ENCODE data around the gene ACOX1.

ACOX1 gene

GRCh38 chr17:76003915-76004314 is 24.9 kb upstream of the ACOX1 start:
- in situ Hi-C loops (cut with HindIII; ENCODE audit: low sequenced_read_pairs), result no loop called here
- no peak overlapping the region for H3K4me3 ChIP-seq (ENCODE audit: low read depth, low read length)
- no peak for DNase-seq (ENCODE audit: low read depth)
- no peak for TF ChIP-seq CTCF (IDR thresholded peaks at IDR 0.05; ENCODE audit: low read depth, low read length, missing control alignments)

DNA sequence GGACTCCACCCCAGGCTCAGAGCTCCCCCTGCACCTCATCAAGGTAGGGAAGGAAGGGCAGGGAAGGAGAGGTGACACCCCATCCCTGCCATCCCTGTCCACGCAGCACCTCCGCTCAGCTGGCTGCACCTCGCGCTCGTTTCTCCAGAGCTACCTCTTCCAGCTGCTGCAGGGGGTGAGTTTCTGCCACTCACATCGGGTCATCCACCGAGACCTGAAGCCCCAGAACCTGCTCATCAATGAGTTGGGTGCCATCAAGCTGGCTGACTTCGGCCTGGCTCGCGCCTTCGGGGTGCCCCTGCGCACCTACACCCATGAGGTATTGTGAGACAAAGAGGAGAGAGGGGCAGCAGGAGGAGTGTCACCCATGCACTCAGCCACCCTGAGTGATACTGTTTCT is 23.1 kb upstream of the ACOX1 start:
- DNase-seq (ENCODE audit: low read depth), result no peak
- H3K4me3 ChIP-seq (ENCODE audit: low read depth, low read length), result no peak overlapping the region
- in situ Hi-C loops (cut with HindIII; ENCODE audit: low sequenced_read_pairs), result no loop called here
- no peak for TF ChIP-seq CTCF (IDR thresholded peaks at IDR 0.05; ENCODE audit: low read depth, low read length, missing control alignments)

DNA sequence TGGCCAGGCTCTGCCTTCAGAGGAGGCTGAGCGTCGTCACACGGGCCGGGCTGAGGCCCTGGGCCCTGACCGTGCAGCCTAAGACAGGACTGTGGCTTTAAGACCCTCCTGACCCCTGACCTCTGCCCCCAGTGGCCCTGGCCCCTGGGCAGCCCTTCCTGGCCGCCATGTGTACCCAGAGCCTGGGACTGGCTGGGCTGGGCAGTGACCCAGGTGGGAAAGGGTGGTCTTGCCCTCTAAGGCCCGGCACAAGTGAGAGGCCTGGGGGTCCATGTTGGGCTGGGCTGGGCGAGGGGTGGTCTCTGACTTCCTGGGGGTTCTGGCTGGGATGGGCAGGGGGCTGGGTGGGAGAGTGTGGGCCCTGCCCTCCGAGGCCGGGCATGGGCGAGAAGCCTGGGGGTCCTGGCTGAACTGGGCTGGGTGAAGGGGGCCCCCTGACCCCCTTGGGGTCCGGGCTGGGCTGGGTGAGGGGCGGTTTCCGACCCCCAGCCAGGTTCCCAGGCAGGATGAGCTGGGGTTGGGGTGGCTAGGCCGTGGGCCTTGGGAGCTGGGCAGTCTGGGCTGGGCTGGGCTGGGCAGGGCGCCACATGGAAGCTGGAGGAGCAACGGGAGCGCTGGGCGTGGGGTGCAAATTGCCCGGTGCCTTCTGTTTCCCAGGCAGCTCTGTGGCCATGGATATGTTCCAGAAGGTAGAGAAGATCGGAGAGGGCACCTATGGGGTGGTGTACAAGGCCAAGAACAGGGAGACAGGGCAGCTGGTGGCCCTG is 22.0 kb upstream of the ACOX1 start, which contains the start of gene CDK3:
Gene CDK3 (plus strand): TSS at position 101 of the 767 bp plus-strand sequence. CDS start 571 bp downstream, at position 672.
- in situ Hi-C loops (cut with HindIII; ENCODE audit: low sequenced_read_pairs), result no loop called here
- H3K4me3 ChIP-seq (ENCODE audit: low read depth, low read length), result no peak within 1 kb of the TSS
- TF ChIP-seq CTCF (IDR thresholded peaks at IDR 0.05; ENCODE audit: low read depth, low read length, missing control alignments), result no peak
- no peak for DNase-seq (ENCODE audit: low read depth)

DNA sequence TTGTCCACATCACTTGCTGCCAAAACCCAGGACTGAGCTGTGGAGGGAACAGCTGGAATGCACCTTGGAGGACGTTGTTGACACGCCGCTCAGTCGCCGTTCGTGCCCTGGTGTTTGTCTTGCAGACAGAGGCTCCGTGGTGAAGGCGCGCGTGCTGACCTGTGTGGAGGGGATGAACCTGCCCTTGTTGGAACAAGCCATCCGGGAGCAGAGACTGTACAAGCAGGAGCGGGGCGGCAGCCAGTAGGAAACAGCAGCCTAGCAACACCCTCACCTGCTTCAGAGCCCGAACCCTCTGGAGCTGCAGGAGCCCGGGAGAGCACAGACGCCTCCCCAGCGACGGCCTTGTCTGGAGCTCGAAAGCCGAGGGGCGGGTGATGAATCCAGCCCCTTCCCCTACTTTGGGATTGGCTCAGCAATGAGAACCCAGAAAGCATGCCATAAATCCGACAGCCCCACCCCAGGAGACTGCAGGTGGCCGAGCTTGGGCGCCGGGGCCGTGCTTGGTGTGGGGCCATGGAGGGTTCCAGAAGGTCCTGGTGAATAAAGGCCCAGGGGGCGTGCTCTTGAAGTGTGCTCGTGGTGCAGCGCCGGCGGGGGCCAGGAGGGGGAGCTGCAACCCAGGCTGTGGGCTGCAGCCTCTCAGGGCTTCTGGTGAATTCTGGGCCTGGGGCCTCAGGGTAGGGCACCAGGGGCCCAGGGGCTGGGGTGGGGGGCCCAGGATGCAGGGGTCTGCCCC is 21.2 kb upstream of the ACOX1 start:
- no peak overlapping the region for H3K4me3 ChIP-seq (ENCODE audit: low read depth, low read length)
- DNase-seq (ENCODE audit: low read depth), result no peak
- peak; percentile 73 for TF ChIP-seq CTCF (IDR thresholded peaks at IDR 0.05; ENCODE audit: low read depth, low read length, missing control alignments)
- in situ Hi-C loops (cut with HindIII; ENCODE audit: low sequenced_read_pairs), result no loop called here

DNA sequence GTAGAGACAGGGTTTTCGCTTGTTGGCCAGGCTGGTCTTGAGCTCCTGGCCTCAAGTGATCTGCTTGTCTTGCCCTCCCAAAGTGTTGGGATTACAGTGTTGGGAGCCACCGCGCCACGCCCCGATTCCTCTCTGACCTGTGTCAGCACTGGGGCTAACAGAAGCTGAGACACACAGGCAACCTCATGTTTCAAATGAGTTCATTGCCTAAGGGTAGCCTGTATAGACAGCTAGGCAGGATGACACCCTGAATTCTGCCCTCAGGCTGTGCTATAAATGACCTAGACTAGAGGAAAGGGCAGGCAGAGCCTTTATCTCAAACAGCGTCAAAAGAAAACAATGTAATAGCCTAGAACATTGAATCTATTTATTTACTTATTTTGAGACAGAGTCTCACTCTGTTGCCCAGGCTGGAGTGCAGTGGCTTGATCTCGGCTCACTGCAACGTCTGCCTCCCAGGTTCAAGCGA is 19.4 kb upstream of the ACOX1 start:
- in situ Hi-C loops (cut with HindIII; ENCODE audit: low sequenced_read_pairs), result no loop called here
- no peak overlapping the region for H3K4me3 ChIP-seq (ENCODE audit: low read depth, low read length)
- DNase-seq (ENCODE audit: low read depth), result no peak
- TF ChIP-seq CTCF (IDR thresholded peaks at IDR 0.05; ENCODE audit: low read depth, low read length, missing control alignments), result no peak

- no peak overlapping the region for H3K4me3 ChIP-seq (ENCODE audit: low read depth, low read length)
- in situ Hi-C loops (cut with HindIII; ENCODE audit: low sequenced_read_pairs), result no loop called here
- DNase-seq (ENCODE audit: low read depth), result no peak
- TF ChIP-seq CTCF (IDR thresholded peaks at IDR 0.05; ENCODE audit: low read depth, low read length, missing control alignments), result no peak
These were observed 18.0 kb upstream of the ACOX1 start for GRCh38 chr17:75996665-75997590.

Data from astrocyte of the cerebellum (primary cell).